GM12874 (cell line): Measurements from ENCODE around the gene GIMAP4.

ENCODE experiments used
- TF ChIP-seq, protein P1 (sequence below): IDR thresholded peaks from 2 replicates; pipeline ENCODE4 v1.5.1; 2011; ENCODE audit warnings: low read depth, mild to moderate bottlenecking, control low read depth, low read length, moderate library complexity; ENCODE audit not compliant: insufficient read depth

The GIMAP4 gene

DNA sequence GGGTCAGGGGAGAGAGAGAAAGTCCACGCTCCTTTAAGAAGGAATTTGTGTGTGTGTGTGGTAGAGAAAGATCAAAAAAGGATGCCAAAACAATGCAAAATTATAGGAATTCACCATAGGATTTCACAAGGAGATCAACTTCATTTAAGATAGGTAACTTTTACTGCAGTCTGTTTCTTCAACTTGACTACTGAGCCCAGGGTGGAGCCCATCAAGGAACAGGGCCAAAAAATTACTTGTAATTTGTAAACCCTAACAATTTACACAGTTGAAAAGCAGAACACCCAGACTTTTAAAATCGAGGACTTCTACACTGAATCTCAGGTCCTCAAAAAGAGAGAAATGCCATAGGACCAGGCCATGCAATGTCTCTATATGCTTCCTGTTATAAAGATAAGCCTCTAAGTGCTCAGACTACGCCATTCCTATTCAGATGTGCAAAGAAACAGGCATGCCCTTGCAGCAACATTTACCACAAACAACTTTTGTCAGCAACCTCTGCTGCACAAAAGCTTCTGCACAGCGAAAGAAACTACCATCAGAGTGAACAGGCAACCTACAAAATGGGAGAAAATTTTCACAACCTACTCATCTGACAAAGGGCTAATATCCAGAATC lies 10.6 kb upstream of the GIMAP4 start:
- TF ChIP-seq, protein P1, sequence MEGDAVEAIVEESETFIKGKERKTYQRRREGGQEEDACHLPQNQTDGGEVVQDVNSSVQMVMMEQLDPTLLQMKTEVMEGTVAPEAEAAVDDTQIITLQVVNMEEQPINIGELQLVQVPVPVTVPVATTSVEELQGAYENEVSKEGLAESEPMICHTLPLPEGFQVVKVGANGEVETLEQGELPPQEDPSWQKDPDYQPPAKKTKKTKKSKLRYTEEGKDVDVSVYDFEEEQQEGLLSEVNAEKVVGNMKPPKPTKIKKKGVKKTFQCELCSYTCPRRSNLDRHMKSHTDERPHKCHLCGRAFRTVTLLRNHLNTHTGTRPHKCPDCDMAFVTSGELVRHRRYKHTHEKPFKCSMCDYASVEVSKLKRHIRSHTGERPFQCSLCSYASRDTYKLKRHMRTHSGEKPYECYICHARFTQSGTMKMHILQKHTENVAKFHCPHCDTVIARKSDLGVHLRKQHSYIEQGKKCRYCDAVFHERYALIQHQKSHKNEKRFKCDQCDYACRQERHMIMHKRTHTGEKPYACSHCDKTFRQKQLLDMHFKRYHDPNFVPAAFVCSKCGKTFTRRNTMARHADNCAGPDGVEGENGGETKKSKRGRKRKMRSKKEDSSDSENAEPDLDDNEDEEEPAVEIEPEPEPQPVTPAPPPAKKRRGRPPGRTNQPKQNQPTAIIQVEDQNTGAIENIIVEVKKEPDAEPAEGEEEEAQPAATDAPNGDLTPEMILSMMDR = no peak

DNA sequence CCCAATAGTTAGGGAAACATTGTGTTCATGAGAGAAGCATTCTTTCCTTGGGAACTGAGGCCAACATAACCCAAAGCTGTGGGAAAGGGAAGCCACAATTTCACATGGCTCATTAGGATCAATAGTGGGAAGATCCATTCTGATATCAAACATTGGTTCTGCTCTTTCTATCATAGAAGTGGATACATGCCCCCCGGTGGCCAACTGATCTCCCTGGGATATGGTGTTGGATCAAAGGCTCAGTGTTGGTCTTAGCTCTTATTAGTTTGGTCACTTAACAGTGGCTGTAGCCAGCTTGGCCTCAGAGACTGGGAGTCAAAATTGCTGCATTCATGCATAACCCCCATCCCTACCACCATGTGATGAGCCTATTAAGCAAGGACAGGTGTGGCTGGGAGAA lies 6.7 kb upstream of the GIMAP4 start:
- TF ChIP-seq, protein P1 = no peak

DNA sequence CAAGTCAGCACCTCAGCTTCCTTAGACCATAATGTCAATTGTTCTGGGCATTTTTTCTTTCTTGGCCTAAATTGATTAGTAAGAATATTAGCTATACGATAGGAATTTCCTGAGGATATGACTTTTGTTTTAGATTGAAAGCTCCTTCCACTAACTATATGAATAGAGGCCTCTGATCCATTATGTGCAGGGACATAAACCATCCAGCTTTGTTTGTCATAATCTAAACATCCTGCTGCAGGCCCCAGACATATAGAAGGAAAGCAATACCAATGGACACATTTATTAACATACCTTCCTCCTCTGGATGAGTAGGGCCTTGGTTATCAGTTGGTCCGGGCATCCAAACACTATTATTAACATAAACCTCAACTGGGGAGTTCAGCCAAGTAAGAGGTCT lies 4.3 kb upstream of the GIMAP4 start:
- TF ChIP-seq, protein P1 = no peak

DNA sequence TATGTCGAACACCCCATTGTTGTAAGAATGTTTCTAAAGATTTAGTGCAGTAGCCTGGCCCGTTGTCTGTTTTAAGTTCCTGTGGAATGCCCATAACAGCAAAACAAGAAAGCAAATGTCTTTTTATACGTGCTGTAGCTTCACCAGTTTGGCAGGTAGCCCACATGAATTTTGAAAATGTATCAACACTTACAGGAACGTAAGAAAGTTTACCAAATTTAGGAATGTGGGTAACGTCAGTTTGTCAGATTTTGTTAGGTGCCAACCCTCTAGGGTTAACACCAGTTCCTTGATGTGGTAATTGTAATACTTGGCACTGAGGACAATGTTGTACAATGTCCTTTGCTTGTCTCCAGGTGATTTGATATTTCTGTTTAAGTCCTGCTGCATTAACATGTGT lies 3.2 kb upstream of the GIMAP4 start:
- TF ChIP-seq, protein P1 = no peak

DNA sequence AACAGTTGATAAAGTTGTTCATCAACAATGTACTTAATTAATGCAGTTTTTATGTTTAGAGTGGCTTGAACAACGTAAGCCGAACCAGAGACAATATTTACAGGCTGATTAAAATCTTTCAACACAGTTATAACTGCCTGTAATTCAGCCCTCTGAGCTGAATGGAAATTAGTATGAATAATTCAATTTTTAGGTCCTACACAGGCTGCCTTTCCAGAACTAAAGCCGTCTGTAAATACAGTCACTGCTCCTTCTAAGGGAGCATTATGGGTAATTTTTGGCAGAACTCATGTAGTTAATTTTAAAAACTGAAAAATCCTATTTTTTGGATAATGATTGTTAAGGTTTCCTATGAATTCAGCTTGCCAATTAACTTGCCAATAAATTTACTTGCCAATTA lies 2.6 kb upstream of the GIMAP4 start:
- TF ChIP-seq, protein P1 = no peak

DNA sequence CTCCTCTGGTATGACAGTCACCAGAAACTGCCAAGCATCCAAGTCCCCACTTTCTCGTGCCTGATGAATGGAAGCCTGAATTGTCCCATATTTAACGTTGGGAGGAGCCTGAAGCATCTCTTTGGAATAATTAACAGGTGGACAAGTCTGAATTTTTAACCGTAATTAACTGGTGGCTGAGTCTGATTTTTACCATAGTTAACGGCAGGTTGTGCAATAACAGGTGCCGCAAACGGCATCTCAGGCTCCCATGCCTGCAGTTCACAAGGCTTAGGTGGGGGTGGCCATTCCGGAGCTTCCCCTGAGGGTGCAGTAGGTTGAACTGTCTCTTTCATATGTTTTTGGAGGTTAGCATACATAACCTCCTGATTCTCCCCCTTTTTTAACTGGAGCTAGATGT lies 2.0 kb upstream of the GIMAP4 start:
- TF ChIP-seq, protein P1 = no peak

DNA sequence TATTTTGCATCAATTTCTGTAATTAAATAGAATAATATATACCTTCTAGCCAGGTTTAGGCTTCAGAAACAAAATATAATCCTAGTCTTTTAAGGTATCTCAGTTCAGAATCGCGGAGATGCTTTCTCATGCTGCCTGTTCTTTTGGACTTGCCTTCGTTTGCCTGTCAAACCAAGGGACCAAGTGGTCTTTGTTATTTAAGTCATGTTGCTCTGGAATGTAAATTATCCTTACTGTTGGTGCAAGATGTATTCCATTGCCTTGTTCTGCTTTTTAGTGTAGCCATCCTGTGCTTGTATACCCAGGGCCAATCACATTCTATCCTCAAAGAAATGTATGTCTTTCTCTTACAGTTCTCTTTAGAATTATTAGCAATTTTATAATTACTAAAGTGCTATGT lies 1.1 kb upstream of the GIMAP4 start:
- TF ChIP-seq, protein P1 = no peak
